GM12878 (cell line): ENCODE results near the gene SHISA9. TPM values are rescaled to one million over a fixed set of nuclear protein-coding genes. Genes with fewer than 3 reads are reported as not detected.

Source experiments
- ATAC-seq: fragments of 200-7000 bp; cut with Tn5 transposase; 3 replicates; pipeline ENCODE4 v1.9.1; 2020; ENCODE audit warnings: mild to moderate bottlenecking, moderate library complexity
- BruUV-seq: library from RNA; stranded (reverse); fragments of 400-500 nt; replicated peaks from 2 replicates; lab custom pipeline; 2021; lab: Mats Ljungman, UMichigan
- CTCF ChIA-PET: fragments of 300-600 bp; sonication (Branson Sonifier 250); formaldehyde crosslinking; extraction: SDS; loops from one replicate; lab custom pipeline; 2021; ENCODE audit warnings: inconsistent platforms; lab: Yijun Ruan, JAX
- POLR2A ChIA-PET: fragments of 350-600 bp; formaldehyde crosslinking; extraction: SDS; loops from one replicate; lab custom pipeline; 2021; ENCODE audit warnings: inconsistent platforms; lab: Charles Lee
- RAD21 ChIA-PET: fragments of 300-600 bp; sonication (Branson Sonifier 250); formaldehyde crosslinking; loops from one replicate; lab custom pipeline; 2023; ENCODE audit warnings: antibody characterized with exemption; ENCODE audit not compliant: unreplicated experiment; lab: Charles Lee
- SMC1A ChIA-PET: fragments of 300-600 bp; sonication (Branson Sonifier 250); formaldehyde crosslinking; loops from one replicate; lab custom pipeline; 2023; ENCODE audit not compliant: unreplicated experiment, uncharacterized antibody; lab: Charles Lee
- DNase-seq: peaks from one replicate; pipeline ENCODE4 v3.0.0-alpha.2; 2011; ENCODE audit warnings: low read depth, low spot score
- FAIRE-seq: peaks from 3 replicates; lab custom pipeline; 2011; peaks lifted over from hg19 to GRCh38; lab: Jason Lieb, UNC
- H2AFZ ChIP-seq: 2 replicates; pipeline ENCODE4 v1.6.0; 2011; ENCODE audit warnings: low read depth, low read length, control low read depth; ENCODE audit not compliant: control insufficient read depth
- H3K27ac ChIP-seq: 2 replicates; pipeline ENCODE4 v1.5.1; 2011; ENCODE audit warnings: control low read depth; ENCODE audit not compliant: control insufficient read depth, insufficient read depth
- H3K27me3 ChIP-seq, 2 experiments: replicated peaks in 1 of 2; 2 replicates each; pipeline versions ENCODE4 v1.6.0 to v1.6.1; 2011; ENCODE audit warnings: low read length in 1 of 2; ENCODE audit not compliant: control insufficient read depth in 2 of 2, insufficient read depth in 2 of 2
- H3K36me3 ChIP-seq, 2 experiments: 2 replicates each; pipeline ENCODE4 v1.5.1; 2011; ENCODE audit warnings: low read length in 1 of 2; ENCODE audit not compliant: control insufficient read depth in 2 of 2, insufficient read depth in 2 of 2
- H3K4me1 ChIP-seq: 2 replicates; pipeline ENCODE4 v1.6.1; 2011; ENCODE audit warnings: mild to moderate bottlenecking, low read length, moderate library complexity, mixed read lengths; ENCODE audit not compliant: control insufficient read depth, insufficient read depth
- H3K4me2 ChIP-seq: 2 replicates; pipeline ENCODE4 v1.6.0; 2011; ENCODE audit warnings: control low read depth; ENCODE audit not compliant: control insufficient read depth, insufficient read depth
- H3K4me3 ChIP-seq: fragments of 200-600 bp; sonication (generic); 2 replicates; pipeline ENCODE4 v1.5.1; 2016
- H3K79me2 ChIP-seq: 2 replicates; pipeline ENCODE4 v1.6.0; 2011; ENCODE audit warnings: low read length; ENCODE audit not compliant: control insufficient read depth, insufficient read depth
- H3K9ac ChIP-seq: 2 replicates; pipeline ENCODE4 v1.8.0; 2011; ENCODE audit warnings: low read length, control low read depth, mixed read lengths; ENCODE audit not compliant: control insufficient read depth, insufficient read depth
- H3K9me3 ChIP-seq: replicated peaks from 3 replicates; pipeline ENCODE4 v1.5.1; 2011; ENCODE audit warnings: mild to moderate bottlenecking, low read length; ENCODE audit not compliant: control insufficient read depth, insufficient read depth
- H4K20me1 ChIP-seq: 2 replicates; pipeline ENCODE4 v1.6.0; 2011; ENCODE audit not compliant: control insufficient read depth, insufficient read depth
- ETV6 ChIP-seq, 2 experiments: fragments of 450-650 bp in 1 of 2; IDR thresholded peaks in 1 of 2; conservative IDR thresholded peaks in 1 of 2; 2 replicates each; pipeline ENCODE4 v1.6.1; 2014; ENCODE audit warnings: antibody characterized with exemption in 1 of 2, borderline replicate concordance in 1 of 2, low read depth in 1 of 2, mild to moderate bottlenecking in 1 of 2, moderate library complexity in 1 of 2
- HSF1 ChIP-seq: fragments of 150-350 bp; IDR thresholded peaks from 2 replicates; pipeline ENCODE4 v1.6.1; 2014; ENCODE audit warnings: mild to moderate bottlenecking, low read depth, low read length
- IKZF2 ChIP-seq, 2 experiments: fragments of 450-650 bp; IDR thresholded peaks; 2 replicates each; pipeline ENCODE4 v1.6.1; 2017; ENCODE audit warnings: mild to moderate bottlenecking in 2 of 2, moderate library complexity in 2 of 2
- IRF3 ChIP-seq: fragments of 450-650 bp; IDR thresholded peaks from 2 replicates; pipeline ENCODE4 v1.6.1; 2014; ENCODE audit warnings: mild to moderate bottlenecking
- RUNX3 ChIP-seq: IDR thresholded peaks from 2 replicates; pipeline ENCODE4 v1.6.1; 2012; ENCODE audit warnings: low read length, inconsistent platforms
- SP1 ChIP-seq: IDR thresholded peaks from one replicate; pipeline ENCODE4 v1.6.1; 2011; ENCODE audit warnings: low read depth, low read length
- SREBF1 ChIP-seq: IDR thresholded peaks from 2 replicates; pipeline ENCODE4 v1.6.1; 2012; ENCODE audit warnings: mild to moderate bottlenecking, low read length
- SREBF2 ChIP-seq: IDR thresholded peaks from 2 replicates; pipeline ENCODE4 v1.6.1; 2012; ENCODE audit warnings: mild to moderate bottlenecking, low read length
- ZNF622 ChIP-seq: fragments of 450-650 bp; IDR thresholded peaks from 2 replicates; pipeline ENCODE4 v1.6.1; 2017; ENCODE audit warnings: mild to moderate bottlenecking, inconsistent platforms
- in situ Hi-C: fragments of 300-500 bp; cut with MboI; formaldehyde crosslinking; loops from 9 replicates; pipeline ENCODE4 v1.14.3; 2018; ENCODE audit warnings: mixed read lengths
- intact Hi-C: fragments of 100-400 bp; cut with micrococcal nuclease; formaldehyde crosslinking; loops from one replicate; pipeline ENCODE4 v1.14.2; 2022; ENCODE audit not compliant: unreplicated experiment
- polyA plus RNA-seq, 11 experiments: library from polyadenylated mRNA; depleted of rRNA in 4 of 11; unstranded in 6 of 11; stranded (reverse) in 5 of 11; fragments of >200 nt; fragmentation: Nextera tagmentation in 4 of 11; fragmentation: Illumina TruSeq in 1 of 11; extraction: Ambion mirVana in 4 of 11; extraction: Trizol in 1 of 11; gene quantifications; 1 replicate in 1 of 11; 2 replicates in 10 of 11; pipeline versions ENCODE4 v1.2.1 to v1.2.3, GENCODE V29; 2011 to 2016; ENCODE audit warnings: inconsistent platforms in 2 of 11, missing spikeins in 2 of 11, low read depth in 1 of 11
- total RNA-seq, 4 experiments: library from RNA; depleted of rRNA in 3 of 4; stranded (reverse); fragments of >200 nt in 3 of 4; fragmentation: Illumina TruSeq in 1 of 4; extraction: Trizol in 1 of 4; gene quantifications; 2 replicates each; pipeline versions ENCODE4 v1.2.1 to v1.2.3, GENCODE V29; 2013 to 2021

Gene SHISA9
- total and polyA plus RNA-seq, 10 of the 15 experiments (the other 5 are each of a cell fraction or from before 2014, with no cell fraction given) = 0.03 to 25.5 (median 0.07) TPM

- TF ChIP-seq IRF3 (no peak), ZNF622 (no peak), RUNX3 (no peak), IKZF2 (IDR thresholded peaks at IDR 0.05) (no peak), SREBF2 (no peak), ETV6 (conservative IDR thresholded peaks at IDR 0.05 in 1 of 2, IDR thresholded peaks at IDR 0.05 in 1 of 2; ENCODE audit: borderline replicate concordance in 1 of 2, low read depth in 1 of 2) (no peak), HSF1 (no peak)
These were observed 50.6 kb downstream of the SHISA9 start (continued) for GRCh38 chr16:12951976-12952375.

- CTCF ChIA-PET = no interaction called here
- H3K79me2 ChIP-seq = no peaks in the 10 kb centered on the region
- H2AFZ ChIP-seq = no peak overlapping the region
- no peaks in the 10 kb centered on the region for H3K9me3 ChIP-seq
- intact Hi-C loops = no loop called here
- H3K4me2 ChIP-seq = no peak overlapping the region
- H3K4me1 ChIP-seq = no peaks in the 10 kb centered on the region
- no TSS peak for BruUV-seq
- H4K20me1 ChIP-seq = no peaks in the 10 kb centered on the region
- POLR2A ChIA-PET = no interaction called here
- FAIRE-seq (no peak), DNase-seq (no peak), ATAC-seq (no peak)
- no peaks in the 10 kb centered on the region for H3K36me3 ChIP-seq
- H3K9ac ChIP-seq = no peak overlapping the region
- in situ Hi-C loops = no loop called here
- no peak overlapping the region for H3K4me3 ChIP-seq
- H3K27me3 ChIP-seq = no peaks in the 10 kb centered on the region
- RAD21 ChIA-PET = no interaction called here
- SMC1A ChIA-PET = no interaction called here
- TF ChIP-seq SP1 (no peak), SREBF1 (no peak)
- no peak overlapping the region for H3K27ac ChIP-seq
These were observed 57.0 kb downstream of the SHISA9 start for GRCh38 chr16:12958366-12958765.
